HepG2 (cell line): ENCODE results near the gene ATRN. TPM values are rescaled to one million over a fixed set of nuclear protein-coding genes. Genes with fewer than 3 reads are reported as not detected.

ENCODE experiments used
- BCLAF1 ChIP-seq: fragments of 450-650 bp; IDR thresholded peaks from 2 replicates; pipeline ENCODE4 v1.6.1; 2017; ENCODE audit warnings: mild to moderate bottlenecking
- BORCS8-MEF2B ChIP-seq: sonication (generic); formaldehyde crosslinking; IDR thresholded peaks from 2 replicates; pipeline ENCODE4 v1.8.0; 2022; ENCODE audit warnings: mild to moderate bottlenecking, missing genetic modification reagents
- CC2D1A ChIP-seq: sonication (generic); formaldehyde crosslinking; IDR thresholded peaks from 2 replicates; pipeline ENCODE4 v1.8.1; 2023; ENCODE audit warnings: mild to moderate bottlenecking, missing genetic modification reagents
- CEBPZ ChIP-seq: IDR thresholded peaks from 2 replicates; pipeline ENCODE4 v1.6.1; 2012; ENCODE audit warnings: low read length, improper control_type of control experiment
- CENPX ChIP-seq: sonication (generic); formaldehyde crosslinking; IDR thresholded peaks from 2 replicates; pipeline ENCODE4 v1.9.0; 2021; ENCODE audit warnings: mild to moderate bottlenecking, missing genetic modification reagents, moderate library complexity
- E2F2 ChIP-seq: sonication (generic); formaldehyde crosslinking; IDR thresholded peaks from 2 replicates; pipeline ENCODE4 v1.4.0; 2020; ENCODE audit warnings: missing genetic modification reagents, borderline replicate concordance
- MED13 ChIP-seq: sonication (generic); formaldehyde crosslinking; IDR thresholded peaks from 2 replicates; pipeline ENCODE4 v1.5.0; 2020; ENCODE audit warnings: missing genetic modification reagents
- MIXL1 ChIP-seq: IDR thresholded peaks from 2 replicates; pipeline ENCODE4 v1.6.1; 2016
- MLLT10 ChIP-seq: sonication (generic); formaldehyde crosslinking; IDR thresholded peaks from 2 replicates; pipeline ENCODE4 v1.4.0; 2020; ENCODE audit warnings: missing genetic modification reagents
- NR3C1 ChIP-seq: sonication (generic); formaldehyde crosslinking; IDR thresholded peaks from 2 replicates; pipeline ENCODE4 v1.4.0; 2020; ENCODE audit warnings: missing genetic modification reagents
- PCBP1 ChIP-seq: fragments of 200-400 bp; formaldehyde crosslinking; IDR thresholded peaks from 2 replicates; pipeline ENCODE4 v1.6.1; 2017; ENCODE audit warnings: mild to moderate bottlenecking, low read depth, low read length, borderline replicate concordance
- RXRB ChIP-seq: IDR thresholded peaks from 2 replicates; pipeline ENCODE4 v1.6.1; 2016; ENCODE audit warnings: borderline replicate concordance, missing genetic modification reagents, missing compliant biosample characterization
- SNAPC4 ChIP-seq: sonication (generic); formaldehyde crosslinking; IDR thresholded peaks from 2 replicates; pipeline ENCODE4 v1.4.0; 2020; ENCODE audit warnings: mild to moderate bottlenecking, missing genetic modification reagents
- ZFX ChIP-seq: sonication (generic); formaldehyde crosslinking; IDR thresholded peaks from 2 replicates; pipeline ENCODE4 v1.4.0; 2020; ENCODE audit warnings: mild to moderate bottlenecking, low read depth, missing genetic modification reagents, moderate library complexity
- ZKSCAN1 ChIP-seq: fragments of 150-350 bp; IDR thresholded peaks from 2 replicates; pipeline ENCODE4 v1.6.1; 2014; ENCODE audit warnings: low read length
- ZNF260 ChIP-seq: sonication (generic); formaldehyde crosslinking; IDR thresholded peaks from 2 replicates; pipeline ENCODE4 v1.4.0; 2020; ENCODE audit warnings: missing genetic modification reagents, low read depth, mild to moderate bottlenecking, borderline replicate concordance
- ZNF546 ChIP-seq: sonication (generic); formaldehyde crosslinking; conservative IDR thresholded peaks from 2 replicates; pipeline ENCODE4 v1.8.1; 2023; ENCODE audit warnings: mild to moderate bottlenecking, missing genetic modification reagents
- ZNF788 ChIP-seq: sonication (generic); formaldehyde crosslinking; IDR thresholded peaks from 2 replicates; pipeline ENCODE4 v1.5.0; 2020; ENCODE audit warnings: mild to moderate bottlenecking, missing genetic modification reagents, borderline replicate concordance
- polyA plus RNA-seq, 8 experiments: library from polyadenylated mRNA; depleted of rRNA in 3 of 8; stranded (reverse) in 7 of 8; unstranded in 1 of 8; fragments of >200 nt; fragmentation: Illumina TruSeq in 4 of 8; extraction: Trizol in 4 of 8; gene quantifications; 2 replicates each; pipeline versions ENCODE4 v1.2.1 to v1.2.3, GENCODE V29; 2011 to 2016; ENCODE audit warnings: low read depth in 4 of 8, missing spikeins in 1 of 8, mixed read lengths in 1 of 8; ENCODE audit not compliant: insufficient read depth in 1 of 8
- total RNA-seq, 5 experiments: library from RNA; depleted of rRNA; stranded (reverse); fragments of >200 nt; fragmentation: Illumina TruSeq; extraction: Trizol; gene quantifications; 2 replicates each; pipeline ENCODE4 v1.2.3, GENCODE V29; 2016; ENCODE audit warnings: low read depth in 1 of 5

The ATRN gene
- total and polyA plus RNA-seq, 2 of the 13 experiments (the other 11 are each of a cell fraction or from before 2014, with no cell fraction given) = 44.2 to 81.1 TPM

- TF ChIP-seq SNAPC4 = no peak
- TF ChIP-seq MED13 (CRISPR knock-in tag) = no peak
- TF ChIP-seq MLLT10 (CRISPR knock-in tag) = no peak
- no peak for TF ChIP-seq BORCS8-MEF2B (CRISPR knock-in tag)
- TF ChIP-seq CENPX (CRISPR knock-in tag) = no peak
- TF ChIP-seq ZKSCAN1 = no peak
- TF ChIP-seq BCLAF1 = no peak
- no peak for TF ChIP-seq ZFX
- peak; percentile 53; the same call in 1 of the 2 replicates for TF ChIP-seq MIXL1 (CRISPR knock-in tag)
- no peak for TF ChIP-seq CC2D1A (CRISPR knock-in tag)
- TF ChIP-seq NR3C1 = no peak
- no peak for TF ChIP-seq E2F2 (CRISPR knock-in tag)
- TF ChIP-seq ZNF260 (CRISPR knock-in tag) = no peak
- no peak for TF ChIP-seq PCBP1
- peak; percentile 90 for TF ChIP-seq RXRB (CRISPR knock-in tag)
- TF ChIP-seq ZNF788 (CRISPR knock-in tag) = no peak
- TF ChIP-seq CEBPZ = no peak
- no peak for TF ChIP-seq ZNF546 (CRISPR knock-in tag)
Observed at GRCh38 chr20:3477861-3478544, 7.2 kb downstream of the ATRN start (continued).
